ENCODE data around the gene ZSWIM5.

Gene ZSWIM5

DNA sequence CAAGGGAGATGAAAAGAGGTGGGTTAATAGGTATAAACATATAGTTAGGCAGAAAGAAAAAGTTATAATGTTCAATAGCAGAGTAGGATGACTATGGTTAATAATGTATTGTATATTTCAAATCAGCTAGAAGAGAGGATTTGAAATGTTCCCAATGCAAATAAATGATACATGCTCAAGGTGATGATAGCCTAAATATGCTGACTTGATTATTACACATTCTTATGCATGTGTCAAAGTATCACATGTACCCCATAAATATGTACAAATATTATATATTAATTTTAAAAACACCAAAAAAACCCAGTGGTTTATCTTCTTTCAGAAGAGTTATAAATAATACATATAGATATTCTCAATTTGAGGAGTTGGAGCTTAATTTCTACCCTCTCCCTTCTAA, 38.3 kb upstream of the ZSWIM5 start:
- no peaks in the 10 kb centered on the region for H3K36me3 ChIP-seq (ENCODE audit: low read depth)
- no peak for DNase-seq (ENCODE audit: low spot score)
- no peaks in the 10 kb centered on the region for H3K9me3 ChIP-seq (ENCODE audit: severe bottlenecking)

DNA sequence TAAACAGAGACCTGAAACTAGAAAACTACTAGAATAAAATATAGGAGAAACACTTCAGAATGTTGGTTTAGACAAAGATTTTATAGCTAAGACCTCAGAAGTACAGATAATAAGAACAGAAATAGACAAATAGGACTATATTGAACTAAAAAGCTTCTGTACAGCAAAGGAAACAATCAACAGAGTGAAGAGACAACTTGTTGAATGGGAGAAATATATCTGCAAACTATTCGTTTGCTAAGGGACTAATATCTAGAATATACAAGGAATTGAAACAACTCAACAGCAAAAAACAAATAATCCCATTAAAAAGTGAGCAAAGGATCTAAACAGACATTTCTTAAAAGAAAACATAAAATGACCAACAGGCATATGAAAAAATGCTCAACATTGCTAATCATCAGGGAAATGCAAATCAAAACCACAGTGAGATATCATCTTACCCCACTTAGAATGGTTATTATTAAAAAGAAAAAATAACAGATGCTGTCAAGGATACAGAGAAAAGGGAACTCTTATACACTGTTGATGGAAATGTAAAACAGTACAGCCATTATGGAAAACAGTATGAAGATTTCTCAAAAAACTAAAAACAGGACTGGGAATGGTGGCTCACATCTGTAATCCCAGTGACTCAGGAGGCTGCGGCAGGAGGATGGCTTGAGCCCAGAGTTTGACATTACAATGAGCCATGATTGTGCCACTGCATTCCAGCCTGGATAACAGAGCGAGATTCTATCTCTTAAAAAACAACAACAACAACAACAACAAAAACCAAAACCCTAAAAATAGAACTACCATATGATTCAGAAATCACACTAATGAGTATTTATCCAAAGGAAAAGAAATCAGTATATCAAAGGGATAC, 37.3 kb upstream of the ZSWIM5 start:
- no peak for ATAC-seq (ENCODE audit: low read depth)
- no peak overlapping the region for H3K27ac ChIP-seq (ENCODE audit: poor library complexity, severe bottlenecking)
- H3K27me3 ChIP-seq (ENCODE audit: insufficient read depth, poor library complexity, severe bottlenecking), result no peaks in the 10 kb centered on the region
- TF ChIP-seq, protein P1, sequence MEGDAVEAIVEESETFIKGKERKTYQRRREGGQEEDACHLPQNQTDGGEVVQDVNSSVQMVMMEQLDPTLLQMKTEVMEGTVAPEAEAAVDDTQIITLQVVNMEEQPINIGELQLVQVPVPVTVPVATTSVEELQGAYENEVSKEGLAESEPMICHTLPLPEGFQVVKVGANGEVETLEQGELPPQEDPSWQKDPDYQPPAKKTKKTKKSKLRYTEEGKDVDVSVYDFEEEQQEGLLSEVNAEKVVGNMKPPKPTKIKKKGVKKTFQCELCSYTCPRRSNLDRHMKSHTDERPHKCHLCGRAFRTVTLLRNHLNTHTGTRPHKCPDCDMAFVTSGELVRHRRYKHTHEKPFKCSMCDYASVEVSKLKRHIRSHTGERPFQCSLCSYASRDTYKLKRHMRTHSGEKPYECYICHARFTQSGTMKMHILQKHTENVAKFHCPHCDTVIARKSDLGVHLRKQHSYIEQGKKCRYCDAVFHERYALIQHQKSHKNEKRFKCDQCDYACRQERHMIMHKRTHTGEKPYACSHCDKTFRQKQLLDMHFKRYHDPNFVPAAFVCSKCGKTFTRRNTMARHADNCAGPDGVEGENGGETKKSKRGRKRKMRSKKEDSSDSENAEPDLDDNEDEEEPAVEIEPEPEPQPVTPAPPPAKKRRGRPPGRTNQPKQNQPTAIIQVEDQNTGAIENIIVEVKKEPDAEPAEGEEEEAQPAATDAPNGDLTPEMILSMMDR (IDR thresholded peaks at IDR 0.05; ENCODE audit: poor library complexity, severe bottlenecking), result no peak
- no peaks in the 10 kb centered on the region for H3K9me3 ChIP-seq (ENCODE audit: severe bottlenecking)
- no peak for DNase-seq (ENCODE audit: low spot score)
- no peak overlapping the region for H3K4me3 ChIP-seq (ENCODE audit: severe bottlenecking)
- no peaks in the 10 kb centered on the region for H3K36me3 ChIP-seq (ENCODE audit: low read depth)
- peaks cover 5% of the 10 kb centered on the region for H3K4me1 ChIP-seq (ENCODE audit: insufficient read depth, poor library complexity, severe bottlenecking)

More for the DNA sequence above, 38.3 kb upstream of the ZSWIM5 start:
- Histone ChIP-seq H3K4me3 (ENCODE audit: severe bottlenecking) (no peak overlapping the region), H3K4me1 (ENCODE audit: insufficient read depth, poor library complexity, severe bottlenecking) (peaks cover 5% of the 10 kb centered on the region), H3K27ac (ENCODE audit: poor library complexity, severe bottlenecking) (no peak overlapping the region), H3K27me3 (ENCODE audit: insufficient read depth, poor library complexity, severe bottlenecking) (no peaks in the 10 kb centered on the region)
- ATAC-seq (ENCODE audit: low read depth), result no peak
- TF ChIP-seq, protein P1 (IDR thresholded peaks at IDR 0.05; ENCODE audit: poor library complexity, severe bottlenecking), result no peak

DNA sequence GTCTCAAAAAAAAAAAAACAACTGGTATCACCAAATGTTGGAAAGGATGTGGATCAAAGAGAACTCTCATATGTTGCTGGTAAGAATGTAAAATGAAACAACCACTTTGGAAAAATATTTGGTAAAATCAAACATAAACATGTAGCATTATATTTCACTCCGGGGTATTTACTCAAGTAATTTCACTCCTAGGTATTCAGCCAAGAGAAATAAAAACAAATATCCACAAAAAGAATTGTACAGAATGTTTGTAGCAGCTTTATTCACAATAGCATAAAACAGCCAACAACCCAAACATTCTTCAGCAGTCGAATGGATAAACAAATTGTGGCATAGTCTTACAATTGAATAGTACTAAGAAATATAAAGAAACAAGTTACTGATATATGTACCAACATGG, 32.4 kb upstream of the ZSWIM5 start:
- Histone ChIP-seq H3K9me3 (ENCODE audit: severe bottlenecking) (no peaks in the 10 kb centered on the region), H3K4me1 (ENCODE audit: insufficient read depth, poor library complexity, severe bottlenecking) (no peaks in the 10 kb centered on the region), H3K27ac (ENCODE audit: poor library complexity, severe bottlenecking) (no peak overlapping the region), H3K4me3 (ENCODE audit: severe bottlenecking) (no peak overlapping the region), H3K27me3 (ENCODE audit: insufficient read depth, poor library complexity, severe bottlenecking) (no peaks in the 10 kb centered on the region), H3K36me3 (ENCODE audit: low read depth) (no peaks in the 10 kb centered on the region)
- TF ChIP-seq, protein P1 (IDR thresholded peaks at IDR 0.05; ENCODE audit: poor library complexity, severe bottlenecking), result no peak
- DNase-seq (ENCODE audit: low spot score), result no peak
- no peak for ATAC-seq (ENCODE audit: low read depth)

GRCh38 chr1:45236136-45236535, 29.7 kb upstream of the ZSWIM5 start:
- no peaks in the 10 kb centered on the region for H3K4me1 ChIP-seq (ENCODE audit: insufficient read depth, poor library complexity, severe bottlenecking)
- no peak for ATAC-seq (ENCODE audit: low read depth)
- H3K9me3 ChIP-seq (ENCODE audit: severe bottlenecking), result no peaks in the 10 kb centered on the region
- H3K36me3 ChIP-seq (ENCODE audit: low read depth), result no peaks in the 10 kb centered on the region
- no peaks in the 10 kb centered on the region for H3K27me3 ChIP-seq (ENCODE audit: insufficient read depth, poor library complexity, severe bottlenecking)
- no peak overlapping the region for H3K4me3 ChIP-seq (ENCODE audit: severe bottlenecking)
- H3K27ac ChIP-seq (ENCODE audit: poor library complexity, severe bottlenecking), result no peak overlapping the region
- DNase-seq (ENCODE audit: low spot score), result no peak
- TF ChIP-seq, protein P1 (IDR thresholded peaks at IDR 0.05; ENCODE audit: poor library complexity, severe bottlenecking), result no peak

DNA sequence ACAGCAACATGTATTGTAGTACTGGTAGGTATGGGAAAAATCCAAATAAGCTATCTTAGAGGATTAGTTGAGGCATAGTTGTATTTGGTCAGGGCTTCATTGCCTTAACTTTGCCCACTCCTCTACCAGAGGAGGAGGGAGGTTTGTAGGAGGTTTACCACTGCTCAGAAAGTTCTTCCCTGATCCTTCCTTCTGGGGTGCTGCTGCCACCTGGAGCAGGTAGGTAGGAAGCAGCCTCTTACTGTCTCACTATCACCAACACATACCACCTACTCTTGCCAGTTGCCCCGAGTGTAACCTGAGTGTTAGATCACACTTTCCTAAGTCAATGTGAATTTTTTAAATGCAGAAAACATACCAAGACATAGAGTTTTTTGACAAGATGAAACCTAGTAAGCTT, 24.1 kb upstream of the ZSWIM5 start:
- ATAC-seq (ENCODE audit: low read depth) (peak; percentile 58; the same call in 2 of the 3 replicates), DNase-seq (ENCODE audit: low spot score) (no peak)
- Histone ChIP-seq H3K9me3 (ENCODE audit: severe bottlenecking) (no peaks in the 10 kb centered on the region), H3K4me3 (ENCODE audit: severe bottlenecking) (no peak overlapping the region), H3K4me1 (ENCODE audit: insufficient read depth, poor library complexity, severe bottlenecking) (no peaks in the 10 kb centered on the region), H3K36me3 (ENCODE audit: low read depth) (no peaks in the 10 kb centered on the region), H3K27me3 (ENCODE audit: insufficient read depth, poor library complexity, severe bottlenecking) (no peaks in the 10 kb centered on the region), H3K27ac (ENCODE audit: poor library complexity, severe bottlenecking) (no peak overlapping the region)
- TF ChIP-seq, protein P1 (IDR thresholded peaks at IDR 0.05; ENCODE audit: poor library complexity, severe bottlenecking), result peak; percentile 37

All from RWPE2 (cell line).